H1 (cell line): ENCODE results near the gene C20orf141. TPM values are rescaled to one million over a fixed set of nuclear protein-coding genes. Genes with fewer than 3 reads are reported as not detected.

Experiments
- BCL11A ChIP-seq, 2 experiments: IDR thresholded peaks; one replicate each; pipeline ENCODE4 v1.6.1; 2011; ENCODE audit warnings: low read depth in 2 of 2, low read length in 2 of 2, mild to moderate bottlenecking in 2 of 2
- E2F6 ChIP-seq: IDR thresholded peaks from 2 replicates; pipeline ENCODE4 v1.6.1; 2012; ENCODE audit warnings: inconsistent platforms
- GTF2F1 ChIP-seq: IDR thresholded peaks from 2 replicates; pipeline ENCODE4 v1.6.1; 2012; ENCODE audit warnings: low read depth, low read length, improper control_type of control experiment, borderline replicate concordance
- PHF8 ChIP-seq: fragments of 200-600 bp; sonication (generic); conservative IDR thresholded peaks from 2 replicates; pipeline ENCODE4 v1.7.1; 2012; ENCODE audit warnings: low read depth, mild to moderate bottlenecking, inconsistent platforms, low read length, moderate library complexity
- SIX5 ChIP-seq: IDR thresholded peaks from 2 replicates; pipeline ENCODE4 v1.6.1; 2011; ENCODE audit warnings: mild to moderate bottlenecking, low read depth, low read length
- SRF ChIP-seq: IDR thresholded peaks from 2 replicates; pipeline ENCODE4 v1.6.1; 2011; ENCODE audit warnings: mild to moderate bottlenecking, low read depth, low read length, moderate library complexity
- TBP ChIP-seq: IDR thresholded peaks from 2 replicates; pipeline ENCODE4 v1.6.1; 2011; ENCODE audit warnings: low read depth, low read length, improper control_type of control experiment
- YY1 ChIP-seq: IDR thresholded peaks from 2 replicates; pipeline ENCODE4 v1.6.1; 2011; ENCODE audit warnings: low read depth, mild to moderate bottlenecking, low read length
- polyA plus RNA-seq, 7 experiments: library from polyadenylated mRNA; depleted of rRNA in 3 of 7; stranded (reverse) in 5 of 7; unstranded in 2 of 7; fragments of >200 nt in 5 of 7; fragments of 200-250 nt in 2 of 7; gene quantifications; 1 replicate in 5 of 7; 2 replicates in 1 of 7; 4 replicates in 1 of 7; pipeline versions ENCODE4 v1.2.1 to v1.2.3, GENCODE V29; 2011 to 2013; ENCODE audit warnings: missing spikeins in 2 of 7, mixed read lengths in 2 of 7
- total RNA-seq: library from RNA; stranded (reverse); fragmentation: NEBNext Ultra II Directional; extraction: Animal tissue kit (Norgen Biotek cat#: 25700); gene quantifications from 2 replicates; pipeline ENCODE4 v1.2.1, GENCODE V29; 2021

The C20orf141 gene
- total and polyA plus RNA-seq, 2 of the 8 experiments (the other 6 are each of a cell fraction or from before 2014, with no cell fraction given) = not detected

GRCh38 chr20:2799688-2800520 lies 14.9 kb upstream of the C20orf141 start (continued):
- no peak for TF ChIP-seq BCL11A (IDR thresholded peaks at IDR 0.05; ENCODE audit: low read depth in 2 of 2, low read length in 2 of 2)
- no peak for TF ChIP-seq GTF2F1
- no peak for TF ChIP-seq SRF
- TF ChIP-seq PHF8 = peak; percentile 41
- TF ChIP-seq YY1 = peak; percentile 82
- TF ChIP-seq TBP = no peak
- no peak for TF ChIP-seq SIX5
- TF ChIP-seq E2F6 = no peak; the same call in none of the 2 replicates
- TF ChIP-seq, all 59 proteins: peak for 10
